NCI-H1436 treated with DMSO at 0.1 percent for 48 hours (cell line): ENCODE measurements around the gene CACNA1I.
"Not testable (repeated sequence)": the region's sequence is repeated elsewhere in the genome, so short reads cannot be mapped to it uniquely, and the experiment has no call there.

Source experiments
- DNase-seq: peaks from one replicate; lab custom pipeline; 2025; lab: John Stamatoyannopoulos, UW

The CACNA1I gene

DNA sequence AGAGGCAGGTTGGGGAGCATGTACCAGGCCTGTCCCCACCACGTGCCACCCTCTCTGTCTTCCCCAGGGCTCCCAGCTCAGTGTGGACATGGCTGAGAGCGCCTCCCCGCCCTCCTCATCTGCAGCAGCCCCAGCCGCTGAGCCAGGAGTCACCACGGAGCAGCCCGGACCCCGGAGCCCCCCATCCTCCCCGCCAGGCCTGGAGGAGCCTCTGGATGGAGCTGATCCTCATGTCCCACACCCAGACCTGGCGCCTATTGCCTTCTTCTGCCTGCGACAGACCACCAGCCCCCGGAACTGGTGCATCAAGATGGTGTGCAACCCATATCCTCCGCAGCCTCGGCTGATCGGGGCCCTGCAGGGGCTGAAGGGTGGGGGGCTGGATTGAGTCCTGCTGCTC is at the start of gene CACNA1I:
CACNA1I (plus strand) TSS at position 89 of the 400 bp plus-strand sequence; CDS start at position 89, 0 bp downstream.
- DNase-seq: no peak

DNA sequence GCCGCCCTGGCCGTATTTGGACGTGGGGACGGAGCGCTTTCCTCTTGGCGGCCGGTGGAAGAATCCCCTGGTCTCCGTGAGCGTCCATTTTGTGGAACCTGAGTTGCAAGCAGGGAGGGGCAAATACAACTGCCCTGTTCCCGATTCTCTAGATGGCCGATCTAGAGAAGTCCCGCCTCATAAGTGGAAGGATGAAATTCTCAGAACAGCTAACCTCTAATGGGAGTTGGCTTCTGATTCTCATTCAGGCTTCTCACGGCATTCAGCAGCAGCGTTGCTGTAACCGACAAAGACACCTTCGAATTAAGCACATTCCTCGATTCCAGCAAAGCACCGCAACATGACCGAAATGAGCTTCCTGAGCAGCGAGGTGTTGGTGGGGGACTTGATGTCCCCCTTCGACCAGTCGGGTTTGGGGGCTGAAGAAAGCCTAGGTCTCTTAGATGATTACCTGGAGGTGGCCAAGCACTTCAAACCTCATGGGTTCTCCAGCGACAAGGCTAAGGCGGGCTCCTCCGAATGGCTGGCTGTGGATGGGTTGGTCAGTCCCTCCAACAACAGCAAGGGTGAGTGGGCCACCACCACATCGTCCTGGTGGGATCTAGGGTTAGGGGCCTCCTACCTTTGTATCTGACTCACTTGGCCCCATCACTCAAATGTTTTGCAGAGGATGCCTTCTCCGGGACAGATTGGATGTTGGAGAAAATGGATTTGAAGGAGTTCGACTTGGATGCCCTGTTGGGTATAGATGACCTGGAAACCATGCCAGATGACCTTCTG is 49.3 kb upstream of the CACNA1I start:
- not testable (repeated sequence) for DNase-seq

GRCh38 chr22:39522091-39522490 is 48.5 kb upstream of the CACNA1I start:
- not testable (repeated sequence) for DNase-seq

GRCh38 chr22:39522567-39523300 is 47.8 kb upstream of the CACNA1I start:
- peak; percentile 38 for DNase-seq

DNA sequence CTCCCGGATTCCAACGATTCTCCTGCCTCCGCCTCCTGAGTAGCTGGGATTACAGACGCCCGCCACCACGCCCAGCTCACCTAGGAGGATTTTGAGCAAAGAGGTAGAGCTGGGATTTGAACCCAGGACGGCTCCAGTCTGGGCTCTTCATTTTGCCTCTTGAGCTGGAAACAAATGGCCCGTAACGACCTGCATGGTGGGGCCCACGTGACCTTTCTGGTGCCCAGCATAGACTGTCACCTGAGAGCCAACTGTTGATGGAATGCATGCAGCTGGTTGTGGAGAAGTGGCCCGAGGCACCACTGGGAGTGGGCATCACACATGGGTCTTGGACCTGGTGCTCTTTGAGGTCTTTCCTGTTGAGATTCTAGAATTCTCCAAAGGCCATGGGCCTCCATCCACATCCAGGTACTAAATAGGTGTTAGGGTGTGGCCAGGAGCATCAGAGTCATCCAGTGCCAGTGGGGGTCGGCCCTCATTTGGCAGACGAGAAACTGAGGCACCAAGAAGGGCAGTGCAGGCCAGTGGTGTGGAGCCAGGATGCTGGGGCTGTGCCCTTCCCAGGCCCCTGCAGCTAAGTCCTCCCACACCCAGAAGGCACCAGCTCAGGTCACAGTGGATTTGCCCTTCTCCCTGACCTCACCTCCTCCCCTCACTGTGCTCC is 46.3 kb upstream of the CACNA1I start:
- no peak for DNase-seq

- no peak for DNase-seq
Measured at GRCh38 chr22:39524753-39525657, 45.5 kb upstream of the CACNA1I start.

GRCh38 chr22:39525658-39525975 is 44.9 kb upstream of the CACNA1I start:
- DNase-seq: no peak

- no peak for DNase-seq
Measured at GRCh38 chr22:39526736-39527171, 43.8 kb upstream of the CACNA1I start.

GRCh38 chr22:39527481-39527961 is 43.0 kb upstream of the CACNA1I start:
- no peak for DNase-seq

DNA sequence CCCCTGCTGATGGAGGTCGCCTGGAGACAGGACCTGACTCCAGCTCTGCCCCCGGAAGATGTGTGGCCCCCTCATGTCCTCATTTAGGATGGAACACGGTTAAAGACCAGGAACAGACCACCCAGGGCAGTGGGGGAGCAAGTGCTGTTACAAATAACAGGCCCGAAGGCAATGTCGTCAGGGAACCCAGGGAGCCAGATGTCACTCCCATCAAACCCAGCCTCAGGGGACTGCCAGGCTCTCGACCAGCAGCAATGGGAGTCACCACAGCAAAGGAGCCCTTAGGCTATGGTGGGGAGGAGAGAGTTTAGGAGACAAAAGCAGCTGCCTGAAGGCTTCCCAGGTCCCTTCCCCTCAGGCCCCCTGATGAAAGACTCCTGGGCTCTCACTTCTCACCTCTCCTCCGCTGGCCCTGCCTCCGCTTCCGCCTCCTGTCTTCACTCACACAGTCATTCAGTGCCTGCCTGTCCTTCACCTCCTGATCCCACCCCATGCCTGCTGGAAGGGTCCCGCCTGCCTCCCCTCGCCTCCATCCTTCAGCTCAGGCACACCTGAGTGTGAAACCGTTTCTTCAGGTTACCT is 42.4 kb upstream of the CACNA1I start:
- DNase-seq: peak; percentile 50

GRCh38 chr22:39528681-39529486 is 41.7 kb upstream of the CACNA1I start:
- DNase-seq: peak; percentile 75

DNA sequence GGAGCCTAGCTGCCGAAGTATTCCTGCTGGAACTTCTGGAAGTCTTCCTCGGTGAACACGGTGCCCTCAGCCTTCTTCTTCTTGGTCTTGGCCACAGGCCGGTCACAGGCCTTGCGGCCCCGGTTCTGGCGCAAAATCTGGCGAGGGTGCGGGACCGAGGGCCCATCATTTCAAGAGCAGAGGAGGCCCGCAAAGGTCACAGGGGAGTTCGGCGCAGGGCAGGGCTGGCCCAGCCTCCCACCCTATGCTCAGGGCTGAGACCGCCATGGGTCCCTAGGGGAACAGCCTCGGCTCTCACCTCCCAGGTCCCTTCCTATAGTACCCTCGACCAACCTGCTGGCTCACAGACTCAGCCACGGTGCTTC is 41.1 kb upstream of the CACNA1I start:
- no peak for DNase-seq

DNA sequence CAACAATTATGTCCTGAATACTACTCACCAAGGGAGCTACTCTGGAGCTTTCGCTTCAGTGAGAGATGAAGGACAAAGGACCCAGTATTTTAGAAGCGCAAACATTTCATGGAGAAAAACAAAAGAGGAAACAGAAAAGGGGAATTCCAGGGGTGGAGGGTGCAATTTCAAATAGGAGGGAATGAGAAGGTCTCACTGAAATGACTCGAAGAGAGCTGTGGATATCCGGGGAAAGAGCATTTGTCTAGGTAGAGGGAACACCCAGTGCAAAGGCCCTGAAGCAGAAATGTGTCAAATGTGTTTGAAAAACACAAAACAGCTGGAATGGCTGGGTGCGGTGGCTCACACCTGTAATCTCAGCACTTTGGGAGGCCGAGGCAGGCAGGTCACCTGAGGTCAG is 40.4 kb upstream of the CACNA1I start:
- DNase-seq: no peak

DNA sequence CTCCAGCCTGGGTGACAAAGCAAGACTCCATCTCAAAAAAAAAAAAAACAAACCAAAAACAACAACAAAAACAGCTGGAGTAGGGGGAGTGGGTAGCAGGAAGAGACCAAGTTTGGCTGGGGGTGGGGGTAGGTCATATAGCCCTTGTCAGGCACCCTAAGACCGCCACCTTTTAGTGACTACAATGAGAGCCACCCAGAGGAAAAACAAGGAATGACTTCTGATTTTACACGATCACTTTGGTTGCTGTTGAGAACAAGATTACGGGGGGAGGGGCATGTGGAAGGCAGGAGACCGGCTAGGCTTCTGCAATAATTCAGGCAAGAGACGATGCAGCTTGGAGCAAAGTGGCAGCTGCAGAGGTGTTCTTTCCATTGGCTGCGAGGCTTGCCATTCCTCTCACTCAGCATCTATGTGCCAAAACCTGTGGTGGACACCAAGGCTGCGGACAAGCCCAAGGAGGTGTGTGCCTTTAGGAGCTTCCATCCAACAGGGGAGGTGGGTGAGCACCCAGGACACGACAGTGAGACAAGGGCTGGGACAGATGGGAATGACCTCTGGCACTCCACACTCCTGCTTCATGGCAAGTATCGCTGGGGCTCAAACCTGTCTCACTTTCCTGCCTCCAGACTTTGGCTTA is 39.7 kb upstream of the CACNA1I start:
- DNase-seq: no peak

DNA sequence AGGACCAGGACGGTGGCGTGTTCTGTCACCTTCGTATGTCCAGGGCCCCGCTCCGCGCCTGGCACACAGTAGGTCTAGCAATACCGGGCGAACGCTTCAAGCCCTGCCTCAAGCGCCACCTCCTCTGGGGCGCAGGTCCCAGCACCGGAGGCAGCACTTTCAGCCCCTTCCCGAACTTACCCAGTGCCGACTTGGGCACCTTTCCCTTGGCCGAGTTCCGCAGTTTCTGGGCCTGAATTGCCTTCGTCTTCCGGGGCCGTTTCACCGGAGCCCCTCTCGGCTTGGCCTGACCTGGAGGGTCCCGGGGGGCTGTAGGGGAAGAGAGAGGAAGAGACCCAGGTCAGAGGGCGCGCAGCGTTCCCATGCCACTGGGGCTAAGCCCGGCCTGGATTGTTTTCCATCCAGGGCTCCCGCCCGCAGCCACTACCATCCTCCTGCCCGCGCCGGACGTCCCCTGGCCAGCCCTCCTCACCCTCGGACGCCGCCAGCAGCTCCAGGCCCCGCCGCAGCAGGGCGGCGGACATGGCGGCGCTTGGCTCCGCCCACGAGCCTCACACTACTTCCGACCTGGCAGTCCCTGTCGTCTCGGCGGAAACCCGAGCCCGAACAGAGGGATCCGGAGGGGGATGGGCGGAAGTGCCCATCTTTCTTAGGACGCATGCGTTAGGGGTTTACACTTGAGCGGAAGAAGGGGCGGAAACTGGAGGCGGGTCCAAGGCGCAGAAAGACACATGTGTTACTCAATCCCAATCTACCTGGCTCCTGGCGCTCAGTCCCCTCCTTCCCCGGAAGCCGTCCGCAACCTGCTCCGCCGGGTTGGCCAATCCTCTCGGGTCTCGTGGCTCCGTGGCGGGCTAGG is 38.1 kb upstream of the CACNA1I start, which contains the start of gene RPS19BP1:
RPS19BP1 (minus strand) TSS at position 534 of the 859 bp plus-strand sequence; CDS start at position 524, 10 bp downstream.
- DNase-seq: peak; percentile 98

DNA sequence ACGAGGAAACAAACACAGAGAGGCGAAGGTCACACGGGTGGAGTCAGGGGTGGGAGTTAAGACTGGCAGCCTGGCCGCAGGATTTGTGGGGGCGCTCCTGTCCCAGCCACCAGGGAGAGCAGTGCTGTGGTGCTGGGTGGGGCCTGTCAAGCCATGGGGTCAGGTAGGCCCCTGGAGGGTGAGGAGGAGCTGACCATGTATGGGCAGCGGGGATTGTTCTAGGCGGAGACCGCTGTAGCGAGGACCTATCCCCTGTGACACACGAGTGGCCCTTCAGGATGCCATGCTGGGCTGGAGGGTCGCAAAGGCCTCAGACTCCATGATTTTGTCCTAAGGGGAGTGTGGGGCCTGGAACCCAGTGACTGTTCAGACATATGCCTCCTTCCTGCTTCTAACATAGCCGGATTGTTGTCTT is 36.5 kb upstream of the CACNA1I start:
- no peak for DNase-seq

DNA sequence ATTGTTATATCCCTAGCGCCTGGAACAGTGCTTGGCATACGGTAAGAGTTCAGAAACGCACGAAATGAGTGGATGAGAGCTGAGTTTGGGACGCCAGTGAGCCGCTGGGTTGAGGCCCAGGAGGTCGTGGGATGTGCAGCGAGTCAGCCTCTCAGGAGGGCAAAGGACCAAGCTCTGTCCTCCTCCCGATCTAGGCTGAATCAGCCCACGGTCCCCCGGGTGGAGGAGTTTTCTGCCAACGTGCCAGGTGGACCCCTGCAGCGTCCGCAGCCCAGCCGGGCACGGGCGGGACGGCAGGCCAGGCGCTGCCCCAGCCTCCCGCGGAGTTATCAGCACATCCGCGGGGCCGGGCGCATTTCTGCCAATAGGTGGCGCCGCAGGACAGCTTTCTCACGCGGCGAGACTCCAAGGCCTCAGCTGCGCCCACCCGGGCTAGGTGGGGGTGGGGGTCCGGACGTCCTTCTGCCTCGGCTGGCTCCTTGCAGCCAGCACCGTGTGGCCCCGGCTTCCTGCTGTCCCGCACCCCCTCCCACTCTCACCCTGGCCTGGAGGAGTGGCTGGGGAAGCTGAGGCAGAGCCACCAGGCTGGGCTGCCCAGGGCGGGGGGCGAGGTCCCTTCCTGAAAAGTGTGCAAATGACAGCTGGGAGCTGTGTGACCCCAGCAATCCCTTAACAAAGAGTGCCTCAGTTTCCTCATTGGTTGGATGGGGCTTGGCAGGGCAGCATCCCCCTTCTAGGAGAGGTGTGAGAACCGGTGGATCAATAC is 35.8 kb upstream of the CACNA1I start:
- no peak for DNase-seq

- DNase-seq: no peak
Measured at GRCh38 chr22:39535357-39535725, 35.2 kb upstream of the CACNA1I start.
